Stromal cell of bone marrow (primary cell): Measurements from ENCODE around the gene TNPO1.
"Not testable (repeated sequence)": the region's sequence is repeated elsewhere in the genome, so short reads cannot be mapped to it uniquely, and the experiment has no call there.

Experiments
- DNase-seq: peaks from one replicate; pipeline ENCODE4 v3.0.0-alpha.2; 2012; ENCODE audit warnings: low read depth

TNPO1 gene

DNA sequence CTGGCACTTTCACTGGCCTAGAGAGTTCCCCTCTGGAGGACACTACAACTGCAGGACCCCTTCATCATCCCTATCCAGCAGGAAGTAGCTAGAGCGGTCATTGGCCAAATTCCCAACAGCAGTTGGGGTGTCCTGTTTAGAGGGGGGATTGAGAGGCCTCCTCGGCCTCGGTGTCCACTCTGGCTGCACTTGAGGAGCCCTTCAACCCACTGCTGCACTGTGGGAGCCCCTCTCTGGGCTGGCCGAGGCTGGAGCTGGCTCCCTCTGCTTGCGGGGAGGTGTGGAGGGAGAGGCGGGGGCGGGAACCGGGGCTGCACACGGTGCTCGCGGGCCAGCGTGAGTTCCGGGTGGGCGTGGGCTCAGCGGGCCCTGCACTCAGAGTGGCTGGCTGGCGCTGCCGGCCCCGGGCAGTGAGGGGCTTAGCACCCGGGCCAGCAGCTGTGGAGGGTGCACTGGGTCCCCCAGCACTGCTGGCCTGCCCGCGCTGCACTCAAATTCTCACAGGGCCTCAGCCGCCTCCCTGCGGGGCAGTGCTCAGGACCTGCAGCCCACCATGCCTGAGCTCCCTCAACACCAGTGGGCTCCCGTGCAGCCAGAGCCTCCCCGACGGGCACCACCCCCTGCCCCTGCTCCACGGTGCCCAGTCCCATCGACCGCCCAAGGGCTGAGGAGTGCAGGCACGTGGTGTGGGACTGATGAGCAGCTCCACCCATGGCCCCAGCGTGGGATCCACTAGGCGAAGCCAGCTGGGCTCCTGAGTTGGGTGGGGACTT lies 118.7 kb downstream of the TNPO1 start:
- DNase-seq, result not testable (repeated sequence)

GRCh38 chr5:72936893-72937292 lies 120.4 kb downstream of the TNPO1 start:
- no peak for DNase-seq

DNA sequence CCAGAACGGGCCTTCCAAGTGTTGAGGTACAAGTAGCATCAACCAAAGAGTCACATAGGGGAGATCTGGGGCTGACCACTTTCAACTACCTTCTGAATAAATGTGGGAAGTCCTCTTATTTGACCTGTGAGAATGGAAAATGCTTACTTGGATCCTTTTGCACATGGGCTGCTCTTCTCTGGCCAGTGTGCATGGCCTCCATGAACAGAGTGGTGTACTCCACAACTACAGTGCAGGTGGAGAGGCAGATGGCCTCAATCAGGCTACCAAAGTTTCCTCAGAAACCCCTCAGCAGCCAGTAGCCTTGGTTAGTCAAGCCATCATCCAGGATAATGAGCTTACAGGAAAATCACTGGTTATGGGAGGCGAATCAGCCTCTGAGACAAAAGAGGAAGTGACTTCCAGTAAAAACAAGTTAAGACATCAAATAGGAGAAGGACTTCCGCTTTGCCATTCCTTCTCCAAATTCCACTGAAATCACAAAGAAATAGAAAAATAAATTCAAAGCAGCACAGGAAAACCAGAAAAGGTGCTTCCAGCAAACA lies 121.1 kb downstream of the TNPO1 start:
- no peak for DNase-seq

GRCh38 chr5:72938206-72938605 lies 121.7 kb downstream of the TNPO1 start:
- no peak for DNase-seq

DNA sequence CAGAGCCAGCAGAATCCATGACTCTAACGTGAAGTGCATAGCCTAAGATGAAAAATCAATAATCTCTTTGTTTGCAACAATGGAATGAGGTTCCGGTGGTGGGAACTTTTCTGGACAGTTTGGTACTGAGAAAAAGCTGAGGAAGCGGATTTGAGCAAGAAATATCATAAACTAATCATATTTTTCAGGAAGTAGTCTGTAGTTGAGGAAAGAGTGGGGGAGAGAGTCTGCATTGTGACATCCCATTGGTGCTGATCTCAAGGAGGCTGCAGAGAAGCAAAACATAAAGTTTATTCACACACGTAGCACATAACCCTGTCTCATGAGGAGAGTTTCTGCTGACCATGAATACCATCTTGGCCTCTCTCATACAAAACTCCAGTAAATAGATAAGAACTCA lies 123.6 kb downstream of the TNPO1 start:
- no peak for DNase-seq

GRCh38 chr5:72943307-72943706 lies 126.8 kb downstream of the TNPO1 start:
- DNase-seq, result no peak

GRCh38 chr5:72947498-72947897 lies 131.0 kb downstream of the TNPO1 start:
- no peak for DNase-seq

DNA sequence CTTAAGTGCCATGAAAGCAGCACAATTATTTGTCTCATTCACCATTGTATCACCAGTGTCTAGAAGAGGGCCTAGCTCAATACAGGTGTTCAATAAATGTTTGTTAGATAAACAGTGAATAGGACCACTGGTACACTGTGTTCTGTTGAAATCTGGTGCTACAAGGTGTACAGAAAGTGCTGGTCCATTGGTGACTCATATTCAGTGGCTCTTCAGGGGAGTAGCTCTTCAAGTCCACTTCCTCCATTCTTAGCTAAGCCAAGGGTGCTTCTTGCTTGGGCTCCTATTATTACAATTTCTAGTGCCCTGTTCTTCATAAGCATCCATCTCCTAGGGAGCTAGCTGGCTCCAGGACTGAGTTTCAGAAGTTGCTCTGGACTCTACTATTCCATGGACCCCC lies 133.0 kb downstream of the TNPO1 start:
- no peak for DNase-seq

DNA sequence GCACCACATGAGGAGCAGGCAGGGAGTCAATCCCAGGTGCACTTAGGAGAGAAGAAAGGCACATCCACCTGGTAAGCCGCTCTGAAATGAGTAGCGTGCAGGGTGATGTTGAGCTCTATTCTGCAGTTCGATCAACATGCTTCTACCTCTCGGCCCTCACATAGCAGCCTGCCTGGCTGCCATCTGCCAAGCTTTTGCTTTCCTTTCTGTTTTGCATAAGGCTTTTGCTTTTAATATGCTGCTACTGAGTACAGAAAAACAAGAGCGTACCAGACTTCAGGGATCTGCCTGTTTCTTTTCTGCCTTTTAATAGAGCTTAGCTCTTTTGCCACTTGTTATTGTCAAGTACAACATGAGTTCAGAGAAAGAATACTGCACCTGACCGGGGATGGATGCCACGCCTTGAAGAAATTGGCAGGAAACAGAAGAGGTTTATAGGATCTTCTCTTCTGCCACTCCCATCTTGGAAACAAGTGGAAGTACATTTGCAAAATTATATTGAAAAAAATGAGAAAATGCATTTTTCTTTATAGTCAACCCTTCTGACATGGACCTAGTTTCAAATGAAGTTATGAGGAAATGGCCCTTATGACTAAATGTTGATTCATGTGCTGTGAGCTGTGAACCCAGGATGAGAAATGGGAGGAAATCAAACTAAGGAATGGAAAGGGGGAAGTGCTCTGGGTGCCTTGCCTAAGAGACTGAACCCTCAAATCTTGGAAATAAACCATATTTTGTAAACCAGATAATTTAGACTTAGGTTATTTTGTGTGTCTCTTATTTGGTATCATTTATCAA lies 135.4 kb downstream of the TNPO1 start:
- peak; percentile 81 for DNase-seq

GRCh38 chr5:72954389-72954788 lies 137.9 kb downstream of the TNPO1 start:
- DNase-seq, result no peak

DNA sequence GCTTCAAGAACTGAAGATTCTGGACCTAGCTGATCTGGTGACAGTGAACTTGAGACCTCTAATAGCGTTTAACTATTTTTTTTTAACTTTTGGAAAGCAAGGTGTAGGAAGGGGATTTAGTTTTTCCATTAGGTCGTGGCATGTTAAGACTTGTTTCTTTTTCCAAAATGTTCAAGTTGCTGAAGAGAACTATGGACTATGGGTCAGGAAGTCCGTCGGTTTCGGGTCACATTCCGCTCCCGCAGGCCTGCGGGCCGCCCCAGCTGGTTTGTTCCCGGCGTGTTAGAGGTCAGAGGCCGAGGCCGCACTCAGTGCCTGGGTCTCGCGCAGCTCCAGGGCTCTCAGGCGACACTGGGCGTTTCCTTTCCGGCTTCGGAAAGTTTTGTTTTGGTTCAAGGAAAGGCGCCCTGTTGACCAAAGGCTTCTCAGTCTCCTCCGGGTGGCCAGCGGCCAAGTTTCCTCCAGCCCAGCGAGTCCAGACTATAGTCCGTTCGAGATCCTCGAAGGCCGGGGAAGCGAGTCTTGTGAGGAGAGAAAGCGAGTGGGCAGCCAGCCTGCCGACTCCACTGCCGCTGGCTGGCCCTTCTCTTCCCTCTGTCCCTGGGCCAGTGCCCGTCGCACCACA lies 138.8 kb downstream of the TNPO1 start:
- no peak for DNase-seq

DNA sequence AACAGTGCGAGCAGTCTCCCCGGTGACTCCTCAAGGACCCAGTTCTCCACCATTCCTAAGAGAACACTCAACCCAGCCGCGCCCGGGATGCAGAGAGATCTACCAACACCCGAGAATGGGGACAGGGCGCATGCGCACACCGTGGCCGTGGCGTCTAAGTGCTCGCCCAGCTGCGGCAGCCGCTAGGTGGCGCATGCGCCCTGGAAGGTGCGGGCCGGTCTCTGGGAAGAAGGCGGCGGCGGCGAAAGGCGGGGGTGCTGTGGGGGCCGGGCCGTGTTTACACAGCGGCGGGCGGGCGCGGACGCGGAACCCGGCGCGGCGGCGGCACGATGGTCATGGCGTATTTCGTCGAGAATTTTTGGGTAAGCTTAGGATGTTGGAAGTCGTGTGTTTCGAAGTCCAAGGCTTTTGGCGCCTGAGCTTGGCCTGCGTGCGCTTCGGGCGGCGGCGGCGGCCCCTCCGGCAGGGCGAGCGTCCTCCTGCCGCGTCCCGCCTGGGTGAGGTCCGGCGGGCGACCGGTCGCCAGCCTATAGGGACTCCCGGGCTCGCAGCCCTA lies 139.4 kb downstream of the TNPO1 start, which contains the start of gene FCHO2:
Gene FCHO2 (plus strand): TSS at position 274 of the 556 bp plus-strand sequence. CDS start 56 bp downstream, at position 330.
- DNase-seq, result peak; percentile 95

DNA sequence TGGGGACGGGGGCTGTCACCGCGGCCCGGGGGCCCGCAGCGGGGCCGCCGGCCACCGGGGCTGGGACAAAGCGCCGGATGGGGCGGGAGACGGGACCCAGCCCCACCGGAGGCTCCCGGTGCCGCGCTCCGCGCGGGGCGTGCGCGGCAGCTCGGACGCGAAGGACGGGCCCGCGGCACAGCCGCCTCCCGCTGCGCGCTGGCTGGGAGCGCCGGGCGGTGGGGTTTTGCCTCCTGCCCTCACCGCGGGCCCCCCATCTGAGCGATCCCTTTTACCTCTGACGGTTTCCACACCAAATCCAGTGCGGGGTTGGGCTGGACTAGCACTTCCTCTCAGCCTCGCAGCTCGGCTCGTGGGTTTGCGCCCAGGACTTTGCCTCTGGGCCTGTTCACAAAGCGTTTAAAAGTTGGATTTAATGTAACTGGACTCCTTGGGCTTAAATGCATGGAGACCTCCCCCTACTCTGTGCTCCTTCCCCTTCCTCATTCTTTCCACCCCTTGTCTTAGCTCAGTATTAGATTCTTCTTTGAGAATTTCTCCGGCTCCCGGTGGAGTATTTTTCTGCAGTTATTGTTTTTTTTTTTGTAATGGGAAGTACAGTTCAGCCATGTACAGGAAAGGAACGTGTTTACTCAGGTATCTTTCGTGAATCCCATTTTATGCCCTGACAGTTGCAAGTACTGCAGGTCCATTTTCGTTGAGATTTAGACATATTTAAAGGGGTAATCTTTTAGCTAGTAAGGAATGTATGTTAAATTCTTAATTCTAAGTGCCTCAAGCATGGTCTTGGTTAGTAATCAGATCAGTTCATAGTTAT lies 140.1 kb downstream of the TNPO1 start:
- no peak for DNase-seq

DNA sequence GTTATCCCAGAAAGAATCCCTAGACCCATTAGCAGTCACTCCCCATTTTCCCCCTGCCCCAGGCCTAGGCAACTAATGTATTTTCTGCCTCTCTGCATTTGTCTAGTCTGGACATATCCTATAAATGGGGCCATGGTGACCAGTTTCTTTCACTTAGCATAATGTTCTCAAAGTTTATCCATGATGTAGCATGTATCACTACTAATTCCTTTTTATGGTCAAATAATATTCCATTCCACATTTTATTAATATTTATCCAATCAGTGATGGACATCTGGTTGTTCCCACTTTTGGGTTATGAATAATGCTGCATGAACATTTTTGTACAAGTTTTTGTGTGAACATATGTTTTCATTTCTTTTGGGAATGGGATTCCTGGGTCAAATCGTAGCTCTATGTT lies 140.9 kb downstream of the TNPO1 start:
- DNase-seq, result no peak

GRCh38 chr5:72959257-72959656 lies 142.8 kb downstream of the TNPO1 start:
- no peak for DNase-seq
